Fibroblast of skin of scalp (primary cell): ENCODE results near the gene KIF25.

Experiments used
- DNase-seq: peaks from one replicate; pipeline ENCODE4 v3.0.0-alpha.2; 2013

KIF25 gene

DNA sequence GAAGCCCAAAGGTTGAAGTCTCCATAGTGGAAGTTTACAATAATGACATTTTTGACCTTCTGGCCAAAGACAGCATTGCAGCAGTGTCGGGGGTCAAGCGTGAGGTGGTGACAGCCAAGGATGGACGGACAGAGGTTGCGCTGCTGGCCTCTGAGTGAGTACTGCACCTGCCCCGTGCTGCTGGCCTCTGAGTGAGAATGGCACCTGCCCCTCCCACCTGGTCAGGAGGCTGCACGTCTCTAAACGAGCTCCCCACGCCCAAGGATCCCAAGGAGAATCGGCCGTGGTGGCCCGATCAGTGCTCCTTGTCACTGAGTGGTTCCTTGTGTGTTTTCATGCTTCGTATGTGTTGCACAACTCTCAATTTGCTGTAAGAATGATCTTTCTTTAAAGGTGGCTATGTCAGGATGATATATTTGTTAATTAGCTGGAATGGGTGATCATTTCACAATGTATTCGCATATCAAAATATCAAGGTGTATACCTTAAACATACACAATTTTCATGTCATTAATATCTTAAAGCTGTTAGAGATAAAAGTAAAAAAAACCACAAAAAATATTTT lies 41.2 kb downstream of the KIF25 start:
- DNase-seq, result no peak

DNA sequence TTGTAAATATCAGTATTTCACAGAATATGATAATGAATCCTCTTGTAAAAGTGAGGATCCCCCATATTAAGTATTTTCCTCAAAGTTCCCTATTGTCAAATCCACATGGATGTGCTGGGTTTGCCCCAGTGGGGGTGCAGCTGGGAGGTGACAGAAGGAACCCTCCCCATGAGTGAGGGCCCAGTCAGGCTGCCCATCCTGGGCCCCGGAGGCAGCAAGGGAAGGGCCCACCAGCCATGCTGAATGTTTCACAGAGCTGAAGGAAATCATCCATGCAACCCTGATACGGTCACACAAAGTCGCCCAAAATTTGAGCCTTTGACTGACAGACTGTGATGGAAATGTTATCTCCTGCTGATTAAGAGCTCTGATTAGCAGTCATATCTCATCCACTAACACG lies 41.8 kb downstream of the KIF25 start:
- DNase-seq, result no peak

DNA sequence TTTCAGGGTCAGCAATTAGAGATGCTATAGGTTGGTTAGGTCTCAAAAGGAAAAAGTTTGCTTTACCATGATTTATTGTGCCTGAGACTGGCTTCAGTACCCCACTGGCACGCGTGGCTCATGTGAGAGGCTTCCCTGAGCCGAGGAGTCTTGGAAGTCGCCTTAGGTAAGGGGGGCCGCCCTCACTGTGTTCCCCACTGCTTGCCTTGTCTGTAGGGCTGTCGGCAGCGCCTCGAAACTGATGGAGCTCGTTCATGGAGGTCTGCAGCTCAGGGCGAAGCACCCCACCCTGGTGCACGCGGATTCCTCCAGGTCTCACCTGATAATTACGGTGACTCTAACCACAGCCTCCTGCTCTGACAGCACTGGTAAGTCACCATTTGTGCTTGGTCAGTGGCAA lies 42.4 kb downstream of the KIF25 start:
- DNase-seq, result no peak

GRCh38 chr6:168040856-168041496 lies 43.5 kb downstream of the KIF25 start:
- no peak for DNase-seq

GRCh38 chr6:168041928-168042327 lies 44.5 kb downstream of the KIF25 start:
- DNase-seq, result no peak

DNA sequence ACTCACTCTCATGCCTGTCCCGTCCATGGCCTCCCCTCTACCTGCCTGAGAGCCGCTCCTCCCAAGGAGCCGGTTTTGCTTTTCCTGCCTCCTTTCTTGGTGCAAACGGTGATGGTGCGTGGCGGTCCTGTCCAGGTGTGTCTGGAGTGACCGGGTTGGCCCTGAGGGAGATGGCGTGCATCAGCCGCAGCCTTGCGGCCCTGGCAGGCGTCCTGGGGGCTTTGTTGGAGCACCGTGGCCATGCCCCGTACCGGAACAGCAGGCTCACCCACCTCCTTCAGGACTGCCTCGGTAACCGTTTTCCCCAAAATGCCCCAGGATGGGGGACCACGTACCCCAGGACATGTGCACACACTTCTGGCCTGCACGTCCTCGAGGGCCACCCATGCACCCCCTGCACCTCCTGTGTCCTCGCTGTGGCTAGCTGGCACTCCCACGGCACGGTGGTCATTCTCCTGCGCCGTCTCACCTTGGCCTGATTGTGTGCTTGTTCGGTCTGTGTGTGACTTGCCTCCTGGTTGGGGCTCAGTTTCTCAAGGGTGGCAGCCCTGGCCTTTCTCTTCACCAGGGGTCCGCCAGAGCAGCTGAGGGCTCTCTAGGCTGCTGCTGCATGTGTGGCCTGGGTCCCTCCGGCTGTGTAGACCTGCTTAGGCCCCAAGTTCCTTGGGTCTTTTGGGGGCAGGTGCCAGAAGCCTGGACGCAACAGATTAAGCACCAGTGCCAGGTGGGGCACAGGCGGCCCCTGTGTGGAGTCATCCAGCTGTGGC lies 45.1 kb downstream of the KIF25 start:
- DNase-seq, result no peak

DNA sequence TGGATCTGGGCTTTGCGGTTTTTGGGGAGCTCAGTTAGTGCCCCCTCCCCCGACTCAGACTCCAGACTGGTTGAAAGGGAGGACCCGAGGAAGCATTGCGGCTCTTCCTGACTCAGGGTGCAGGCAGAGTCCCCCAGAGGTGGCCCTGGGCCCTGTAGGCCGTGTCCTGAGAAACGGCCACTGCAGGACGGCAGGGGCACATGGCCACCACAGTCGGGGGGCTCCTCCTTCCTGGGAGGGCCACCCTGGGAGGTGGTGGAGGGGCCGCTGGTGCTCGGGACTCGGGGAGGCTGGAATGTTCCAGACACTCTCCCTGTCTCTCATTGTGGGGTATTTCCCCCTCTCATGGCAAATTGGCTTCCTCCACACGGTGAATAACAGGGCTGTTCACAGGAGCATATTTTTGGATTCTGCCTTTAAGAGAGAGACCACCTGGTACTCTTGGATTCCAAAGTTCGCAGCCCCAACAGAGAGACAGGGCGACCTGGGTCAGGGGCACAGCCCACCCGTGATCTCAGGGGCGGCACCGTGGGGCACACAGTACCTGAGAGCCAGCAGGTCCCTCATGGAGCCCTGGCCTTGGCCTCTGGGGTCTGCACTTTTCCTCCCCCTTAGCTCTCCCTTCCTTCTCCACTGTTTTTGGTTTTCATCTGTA lies 45.8 kb downstream of the KIF25 start:
- no peak for DNase-seq

DNA sequence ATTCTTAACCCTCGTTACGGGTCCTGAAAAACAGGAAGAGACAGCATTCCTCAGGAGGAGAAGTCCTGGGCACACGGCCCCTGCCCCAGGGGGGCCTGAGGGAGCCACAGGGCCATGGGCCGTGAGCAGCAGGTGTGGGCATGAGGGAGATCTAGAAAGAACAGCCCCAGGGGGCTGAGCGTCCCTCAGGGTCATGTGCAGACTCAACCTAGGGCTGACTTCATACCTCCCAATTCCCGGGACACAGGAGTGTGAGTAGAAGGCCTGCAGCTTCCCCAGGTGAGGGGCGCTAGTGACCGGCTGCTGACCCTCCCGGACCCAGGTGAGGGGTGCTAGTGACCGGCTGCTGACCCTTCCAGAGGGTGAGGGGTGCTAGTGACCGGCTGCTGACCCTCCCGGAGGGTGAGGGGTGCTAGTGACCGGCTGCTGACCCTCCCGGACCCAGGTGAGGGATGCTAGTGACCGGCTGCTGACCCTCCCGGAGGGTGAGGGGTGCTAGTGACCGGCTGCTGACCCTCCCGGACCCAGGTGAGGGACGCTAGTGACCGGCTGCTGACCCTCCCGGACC lies 46.5 kb downstream of the KIF25 start:
- DNase-seq, result no peak

- no peak for DNase-seq
These were observed 47.2 kb downstream of the KIF25 start for GRCh38 chr6:168044521-168045130.

DNA sequence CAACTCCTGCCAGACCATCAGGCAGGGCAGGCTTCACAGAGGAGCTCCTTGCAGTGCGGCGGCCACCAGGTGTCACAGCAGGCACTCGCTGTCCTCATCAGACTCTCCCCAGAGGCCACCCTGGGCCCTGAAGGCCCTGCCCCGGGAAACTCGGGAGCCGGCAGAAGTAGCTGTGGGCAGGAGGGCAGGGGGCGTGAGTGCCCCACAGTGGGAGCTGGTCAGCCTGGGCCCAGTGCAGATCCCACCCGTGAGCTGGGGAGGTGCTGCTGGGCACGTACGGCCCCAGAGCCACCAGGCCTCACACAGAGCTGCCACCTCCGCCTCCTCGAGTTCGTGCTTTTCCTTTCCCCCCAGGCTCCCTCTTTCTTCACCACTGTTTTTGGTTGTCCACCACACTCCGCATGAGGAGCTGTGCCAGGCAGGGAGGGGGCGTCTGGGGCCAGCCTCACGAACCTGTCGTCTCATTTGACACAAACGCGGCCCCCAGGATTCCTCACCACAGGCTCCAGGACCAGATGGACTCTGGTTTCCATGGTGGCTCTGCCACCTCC lies 47.7 kb downstream of the KIF25 start:
- no peak for DNase-seq

DNA sequence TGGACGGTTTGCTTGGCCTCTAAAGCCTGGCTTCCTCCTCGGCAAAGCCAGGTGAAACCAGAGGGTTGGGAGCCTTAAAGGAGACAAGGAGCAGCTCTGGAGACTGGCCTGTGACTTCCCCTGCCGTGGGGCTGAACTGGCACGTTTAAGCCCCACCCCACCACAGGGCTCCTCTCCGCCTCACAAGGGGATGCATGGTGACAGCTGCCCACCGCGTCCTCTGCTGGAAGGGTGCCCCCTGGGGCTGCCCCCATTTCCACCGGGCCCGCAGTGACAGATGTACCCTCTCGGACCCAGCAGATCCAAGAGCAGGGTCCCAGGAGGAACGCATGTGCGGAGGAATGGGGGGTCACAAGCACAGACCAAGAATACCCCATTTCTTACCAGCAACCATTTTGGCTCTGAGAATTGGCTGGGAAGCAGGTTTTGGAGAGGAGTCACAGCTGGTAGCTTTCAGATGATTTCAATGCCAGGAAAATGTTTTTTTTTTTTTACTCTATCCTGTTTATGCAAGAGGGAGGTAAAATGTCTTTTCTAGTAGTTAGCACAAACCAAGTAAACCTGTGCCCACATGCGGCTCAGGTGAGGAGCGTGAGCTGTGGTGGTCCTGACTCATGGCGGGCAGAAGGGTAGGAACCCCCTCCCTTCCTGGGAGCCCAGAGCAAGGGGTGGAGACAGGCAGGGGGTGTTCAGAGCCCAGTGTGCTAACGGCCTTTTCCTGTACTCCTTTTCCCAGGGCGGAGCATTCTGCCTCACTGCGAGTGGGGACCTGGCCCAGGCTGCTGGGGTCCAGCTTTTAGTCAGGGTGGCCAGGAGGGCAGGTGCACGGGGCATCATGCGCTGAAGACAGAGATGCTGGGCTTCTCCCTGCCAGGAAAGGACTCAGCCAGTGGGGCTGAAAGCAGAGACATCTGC lies 48.5 kb downstream of the KIF25 start:
- no peak for DNase-seq

GRCh38 chr6:168046696-168047095 lies 49.2 kb downstream of the KIF25 start:
- DNase-seq, result no peak

GRCh38 chr6:168047841-168048723 lies 50.6 kb downstream of the KIF25 start:
- no peak for DNase-seq

GRCh38 chr6:168048724-168049025 lies 51.2 kb downstream of the KIF25 start:
- DNase-seq, result no peak

DNA sequence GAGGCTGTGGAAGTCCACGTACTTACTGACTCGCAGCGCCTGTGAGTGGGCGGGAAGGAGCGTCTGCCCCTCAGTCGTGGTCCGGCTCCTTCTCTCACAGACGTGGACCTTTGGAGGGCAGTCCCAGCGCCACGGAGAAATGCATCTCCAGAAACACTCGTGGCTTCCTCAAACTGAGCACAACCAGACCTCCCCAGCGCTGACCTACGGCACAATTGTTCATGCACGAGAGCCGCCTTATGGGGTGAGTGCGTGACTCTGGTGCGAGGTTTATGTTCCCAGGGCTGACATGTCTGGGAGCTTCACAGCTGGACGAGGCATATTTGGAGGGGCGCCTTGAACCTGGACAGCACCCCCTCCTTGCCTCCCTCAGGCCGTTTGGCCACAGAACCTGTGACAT lies 51.8 kb downstream of the KIF25 start:
- no peak for DNase-seq

GRCh38 chr6:168049706-168050224 lies 52.3 kb downstream of the KIF25 start:
- DNase-seq, result no peak

GRCh38 chr6:168050225-168050880 lies 52.9 kb downstream of the KIF25 start:
- no peak for DNase-seq

- peak; percentile 29 for DNase-seq
These were observed 53.6 kb downstream of the KIF25 start for GRCh38 chr6:168050881-168051586.

GRCh38 chr6:168051648-168052047 lies 54.2 kb downstream of the KIF25 start:
- no peak for DNase-seq
